Kidney epithelial cell (primary cell): ENCODE data around the gene ZNF423. TPM values are rescaled to one million over a fixed set of nuclear protein-coding genes. Genes with fewer than 3 reads are reported as not detected.

ENCODE experiments used
- DNase-seq: peaks from one replicate; pipeline ENCODE4 v3.0.0-alpha.2; 2010; ENCODE audit warnings: low read depth
- H3K27me3 ChIP-seq: 2 replicates; pipeline ENCODE4 v1.6.0; 2011; ENCODE audit warnings: low read length; ENCODE audit not compliant: control insufficient read depth, insufficient read depth
- H3K36me3 ChIP-seq: 2 replicates; pipeline ENCODE4 v1.5.1; 2011; ENCODE audit warnings: low read length; ENCODE audit not compliant: control insufficient read depth, insufficient read depth
- H3K4me3 ChIP-seq: 2 replicates; pipeline ENCODE4 v1.5.1; 2011; ENCODE audit warnings: low read depth, mild to moderate bottlenecking, control low read depth, low read length
- total RNA-seq: library from RNA; depleted of rRNA; stranded (reverse); fragments of >200 nt; gene quantifications from 2 replicates; pipeline ENCODE4 v1.2.3, GENCODE V29; 2015
- TF ChIP-seq, protein P1 (sequence below): IDR thresholded peaks from 2 replicates; pipeline ENCODE4 v1.5.1; 2011; ENCODE audit warnings: mild to moderate bottlenecking, moderate library complexity, low read length, control low read depth, inconsistent platforms; ENCODE audit not compliant: insufficient read depth, poor library complexity, severe bottlenecking

ZNF423 gene
- total RNA-seq, 1 donor from 2014 or later, result 3.6 TPM

- peaks cover 6% of the 10 kb centered on the region for H3K27me3 ChIP-seq
- no peak overlapping the region for H3K4me3 ChIP-seq
- TF ChIP-seq, protein P1, sequence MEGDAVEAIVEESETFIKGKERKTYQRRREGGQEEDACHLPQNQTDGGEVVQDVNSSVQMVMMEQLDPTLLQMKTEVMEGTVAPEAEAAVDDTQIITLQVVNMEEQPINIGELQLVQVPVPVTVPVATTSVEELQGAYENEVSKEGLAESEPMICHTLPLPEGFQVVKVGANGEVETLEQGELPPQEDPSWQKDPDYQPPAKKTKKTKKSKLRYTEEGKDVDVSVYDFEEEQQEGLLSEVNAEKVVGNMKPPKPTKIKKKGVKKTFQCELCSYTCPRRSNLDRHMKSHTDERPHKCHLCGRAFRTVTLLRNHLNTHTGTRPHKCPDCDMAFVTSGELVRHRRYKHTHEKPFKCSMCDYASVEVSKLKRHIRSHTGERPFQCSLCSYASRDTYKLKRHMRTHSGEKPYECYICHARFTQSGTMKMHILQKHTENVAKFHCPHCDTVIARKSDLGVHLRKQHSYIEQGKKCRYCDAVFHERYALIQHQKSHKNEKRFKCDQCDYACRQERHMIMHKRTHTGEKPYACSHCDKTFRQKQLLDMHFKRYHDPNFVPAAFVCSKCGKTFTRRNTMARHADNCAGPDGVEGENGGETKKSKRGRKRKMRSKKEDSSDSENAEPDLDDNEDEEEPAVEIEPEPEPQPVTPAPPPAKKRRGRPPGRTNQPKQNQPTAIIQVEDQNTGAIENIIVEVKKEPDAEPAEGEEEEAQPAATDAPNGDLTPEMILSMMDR, result no peak
- DNase-seq, result no peak
- H3K36me3 ChIP-seq, result no peaks in the 10 kb centered on the region
These were observed 305.8 kb downstream of the ZNF423 start for GRCh38 chr16:49550140-49550539.

- H3K36me3 ChIP-seq, result no peaks in the 10 kb centered on the region
These were observed 307.5 kb downstream of the ZNF423 start for GRCh38 chr16:49548325-49548970.

DNA sequence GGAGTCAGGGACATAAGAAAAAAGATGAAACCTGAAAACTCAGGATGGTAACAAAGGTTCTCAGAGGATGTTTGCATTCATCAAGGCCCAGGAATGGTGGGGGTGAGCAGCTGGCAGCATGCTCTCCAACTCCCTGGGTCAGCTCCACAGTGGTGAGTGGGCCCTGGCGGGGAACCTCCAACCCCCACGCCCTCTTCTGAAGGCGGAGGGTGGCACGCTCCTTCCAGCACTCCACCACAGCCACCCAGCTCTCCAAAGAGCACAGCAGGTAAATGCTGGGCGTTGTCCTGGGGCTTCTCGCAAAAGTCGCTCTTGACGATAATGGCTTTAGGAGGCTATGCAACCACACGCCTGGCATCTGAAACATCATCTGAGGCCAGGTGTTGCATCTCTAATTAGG lies 308.5 kb downstream of the ZNF423 start:
- no peaks in the 10 kb centered on the region for H3K36me3 ChIP-seq
- H3K4me3 ChIP-seq, result no peak overlapping the region
- no peak for DNase-seq
- H3K27me3 ChIP-seq, result peaks cover 10% of the 10 kb centered on the region
- TF ChIP-seq, protein P1, result no peak

More at GRCh38 chr16:49548325-49548970, 307.5 kb downstream of the ZNF423 start:
- no peak for DNase-seq
- TF ChIP-seq, protein P1, result no peak
- H3K27me3 ChIP-seq, result peaks cover 10% of the 10 kb centered on the region
- H3K4me3 ChIP-seq, result no peak overlapping the region

DNA sequence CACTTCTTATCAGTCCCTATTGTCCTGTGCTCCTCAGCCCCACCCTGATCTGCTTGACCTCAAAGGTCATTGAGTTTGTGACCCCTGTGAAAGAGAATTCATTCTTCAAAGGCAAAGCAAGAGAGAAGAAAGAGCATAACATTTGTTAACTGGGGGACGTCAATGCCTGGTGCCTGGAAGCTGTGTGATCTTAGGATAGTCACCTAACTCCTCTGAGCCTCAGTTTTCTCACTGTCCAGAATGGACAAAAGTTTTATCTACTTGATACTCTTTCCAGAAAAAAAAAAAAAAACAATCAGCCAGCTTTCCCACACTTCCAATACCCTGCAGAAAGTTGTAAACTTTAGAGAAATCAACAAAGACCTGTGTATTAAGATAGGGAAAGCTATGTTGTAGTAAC lies 309.2 kb downstream of the ZNF423 start:
- no peak for DNase-seq
- Histone ChIP-seq H3K36me3 (no peaks in the 10 kb centered on the region), H3K4me3 (no peak overlapping the region)

DNA sequence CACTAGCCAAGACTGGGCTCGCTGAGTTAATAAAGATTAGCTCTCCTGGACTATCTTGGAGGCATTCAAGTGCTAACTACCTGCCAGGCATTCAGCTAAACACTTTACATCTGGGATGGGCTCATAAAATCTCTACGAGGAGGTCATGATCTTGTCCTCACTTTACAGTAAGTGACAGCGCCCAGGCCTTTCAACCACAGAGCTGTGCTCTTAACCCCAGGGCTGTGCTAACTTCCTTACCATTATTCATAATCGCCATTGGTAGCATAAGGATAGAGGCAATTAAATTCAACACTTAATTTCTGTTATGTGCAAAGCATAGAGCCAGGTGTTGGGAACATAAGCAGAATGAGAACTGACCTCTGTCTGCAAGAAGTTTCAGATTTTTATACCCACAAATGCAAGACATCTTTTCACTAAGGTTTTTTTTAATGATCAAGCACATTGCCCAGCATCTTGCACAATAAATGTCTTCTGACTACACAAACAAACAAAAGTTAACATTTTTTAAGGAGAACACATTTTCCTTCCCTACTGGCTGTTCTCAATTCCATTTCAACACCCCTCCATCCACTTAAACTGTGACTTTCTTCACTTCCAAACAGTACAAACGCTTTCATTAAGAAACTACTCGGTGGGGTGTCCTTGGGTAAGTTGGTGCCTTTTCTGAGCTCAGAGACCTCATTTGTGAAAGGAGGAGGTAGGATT lies 310.0 kb downstream of the ZNF423 start:
- no peaks in the 10 kb centered on the region for H3K36me3 ChIP-seq
- DNase-seq, result no peak
- H3K27me3 ChIP-seq, result peaks cover 7% of the 10 kb centered on the region
- TF ChIP-seq, protein P1, result no peak
- H3K4me3 ChIP-seq, result no peak overlapping the region

More for the DNA sequence above, 309.2 kb downstream of the ZNF423 start:
- TF ChIP-seq, protein P1, result no peak
- H3K27me3 ChIP-seq, result peaks cover 10% of the 10 kb centered on the region

GRCh38 chr16:49545243-49545642 lies 310.7 kb downstream of the ZNF423 start:
- no peak for DNase-seq
- peaks cover 7% of the 10 kb centered on the region for H3K27me3 ChIP-seq
- TF ChIP-seq, protein P1, result no peak

More at GRCh38 chr16:49545243-49545642, 310.7 kb downstream of the ZNF423 start:
- no peak overlapping the region for H3K4me3 ChIP-seq
- no peaks in the 10 kb centered on the region for H3K36me3 ChIP-seq
